Prostate gland (tissue), 2 donors: ENCODE data around the gene TRIM29. TPM values are rescaled to one million over a fixed set of nuclear protein-coding genes. Genes with fewer than 3 reads are reported as not detected.

Experiments
- DNase-seq: peaks from one replicate; pipeline ENCODE4 v3.0.0-alpha.2; 2019; ENCODE audit warnings: low spot score
- H3K27ac ChIP-seq, 2 donors: fragments of 200-600 bp; sonication (generic); 2 replicates each; pipeline ENCODE4 v1.5.1; 2017 to 2019
- H3K27me3 ChIP-seq: fragments of 200-600 bp; sonication (generic); replicated peaks from 2 replicates; pipeline ENCODE4 v1.5.1; 2019; ENCODE audit not compliant: insufficient read depth
- H3K36me3 ChIP-seq, 2 donors: fragments of 200-600 bp; sonication (generic); 1 replicate in 1 of 2; 2 replicates in 1 of 2; pipeline versions ENCODE4 v1.5.1 to v1.8.1; 2017 to 2019
- H3K4me1 ChIP-seq: fragments of 200-600 bp; sonication (generic); replicated peaks from 2 replicates; pipeline ENCODE4 v1.5.1; 2019
- H3K4me3 ChIP-seq, 2 donors: fragments of 200-600 bp; sonication (generic); 2 replicates each; pipeline ENCODE4 v1.5.1; 2017 to 2019
- H3K9me3 ChIP-seq: fragments of 200-600 bp; sonication (generic); 2 replicates; pipeline ENCODE4 v1.5.1; 2017
- CTCF ChIP-seq, 4 experiments: fragments of 200-600 bp in 2 of 4; fragments of 450-650 bp in 2 of 4; sonication (generic) in 2 of 4; IDR thresholded peaks; 1 replicate in 3 of 4; 2 replicates in 1 of 4; pipeline ENCODE4 v1.5.1; 2016 to 2019; ENCODE audit warnings: antibody characterized with exemption in 4 of 4, mild to moderate bottlenecking in 2 of 4, moderate library complexity in 2 of 4
- POLR2A ChIP-seq: fragments of 450-650 bp; IDR thresholded peaks from one replicate; pipeline ENCODE4 v1.6.1; 2016; ENCODE audit warnings: antibody characterized with exemption, mild to moderate bottlenecking
- POLR2AphosphoS5 ChIP-seq: sonication (generic); formaldehyde crosslinking; IDR thresholded peaks from one replicate; pipeline ENCODE4 v1.6.1; 2017; ENCODE audit warnings: antibody characterized with exemption
- WGBS: methylation state at CpG from one replicate; pipeline ENCODE4 v1.1.5; 2018; 5-methylcytosine and 5-hydroxymethylcytosine counted together
- intact Hi-C: fragments of 100-400 bp; cut with DNase I; formaldehyde crosslinking; loops from one replicate; pipeline ENCODE4 v1.14.2; 2022
- total RNA-seq, 2 donors: library from RNA; depleted of rRNA; stranded (reverse); fragments of >200 nt; gene quantifications; one replicate each; pipeline ENCODE4 v1.1.0, GENCODE V29; 2016

Gene TRIM29
- total RNA-seq, 2 donors from 2014 or later = 73.7 to 126 TPM

GRCh38 chr11:120142441-120143100, 4.7 kb upstream of the TRIM29 start:
- 69% methylated on average over 9 of the region's 9 CpGs for WGBS
- peaks cover 4% of the 10 kb centered on the region for H3K27me3 ChIP-seq
- TF ChIP-seq CTCF (IDR thresholded peaks at IDR 0.05) (no peak), POLR2A (no peak), POLR2AphosphoS5 (no peak)

GRCh38 chr11:120141768-120142423, 4.0 kb upstream of the TRIM29 start:
- Histone ChIP-seq H3K27me3 (no peaks in the 10 kb centered on the region), H3K4me1 (no peaks in the 10 kb centered on the region), H3K27ac (no peak overlapping the region), H3K4me3 (no peak overlapping the region), H3K9me3 (no peaks in the 10 kb centered on the region), H3K36me3 (no peaks in the 10 kb centered on the region)
- TF ChIP-seq POLR2A (no peak), CTCF (IDR thresholded peaks at IDR 0.05) (no peak), POLR2AphosphoS5 (no peak)
- WGBS = 65% methylated on average over 5 of the region's 5 CpGs
- DNase-seq = no peak
- intact Hi-C loops = no loop called here

More at GRCh38 chr11:120142441-120143100, 4.7 kb upstream of the TRIM29 start:
- H3K4me1 ChIP-seq = no peaks in the 10 kb centered on the region
- no peaks in the 10 kb centered on the region for H3K9me3 ChIP-seq
- no peak overlapping the region for H3K27ac ChIP-seq
- no peaks in the 10 kb centered on the region for H3K36me3 ChIP-seq
- intact Hi-C loops = no loop called here
- no peak overlapping the region for H3K4me3 ChIP-seq
- DNase-seq = no peak

GRCh38 chr11:120141113-120141767, 3.3 kb upstream of the TRIM29 start:
- peak; percentile 4 for DNase-seq
- TF ChIP-seq POLR2AphosphoS5 = no peak

GRCh38 chr11:120139316-120140069, 1.6 kb upstream of the TRIM29 start:
- Histone ChIP-seq H3K27me3 (no peaks in the 10 kb centered on the region), H3K9me3 (no peaks in the 10 kb centered on the region), H3K4me1 (no peaks in the 10 kb centered on the region), H3K36me3 (no peaks in the 10 kb centered on the region), H3K4me3 (no peak overlapping the region), H3K27ac (no peak overlapping the region)
- intact Hi-C loops = no loop called here
- 71% methylated on average over 8 of the region's 8 CpGs for WGBS
- TF ChIP-seq POLR2AphosphoS5 = no peak
- peak; percentile 3 for DNase-seq

More at GRCh38 chr11:120141113-120141767, 3.3 kb upstream of the TRIM29 start:
- WGBS = 66% methylated on average over 5 of the region's 5 CpGs
- no peaks in the 10 kb centered on the region for H3K9me3 ChIP-seq
- no peak overlapping the region for H3K4me3 ChIP-seq
- H3K36me3 ChIP-seq = no peaks in the 10 kb centered on the region
- H3K27me3 ChIP-seq = no peaks in the 10 kb centered on the region
- H3K4me1 ChIP-seq = no peaks in the 10 kb centered on the region
- intact Hi-C loops = no loop called here
- H3K27ac ChIP-seq = no peak overlapping the region

GRCh38 chr11:120137187-120137610, 714 bp downstream of the TRIM29 start:
- intact Hi-C loops = no loop called here
- H3K27ac ChIP-seq = peak overlapping the region; percentile 82 to 84
- 58% methylated on average over 24 of the region's 24 CpGs for WGBS
- H3K4me1 ChIP-seq = no peaks in the 10 kb centered on the region
- TF ChIP-seq POLR2A (no peak), POLR2AphosphoS5 (no peak), CTCF (IDR thresholded peaks at IDR 0.05) (no peak)
- H3K4me3 ChIP-seq = peak overlapping the region; percentile 34
- H3K36me3 ChIP-seq = no peaks in the 10 kb centered on the region
- no peaks in the 10 kb centered on the region for H3K9me3 ChIP-seq
- DNase-seq = peak; percentile 8
- no peaks in the 10 kb centered on the region for H3K27me3 ChIP-seq
